Stimulated activated CD4-positive, alpha-beta T cell treated with anti-CD3 and anti-CD28 coated beads, TNF-alpha, amount 100 ng/mL, for 48 hours (primary cell): ENCODE data around the gene GLYAT.
"Not testable (repeated sequence)": the region's sequence is repeated elsewhere in the genome, so short reads cannot be mapped to it uniquely, and the experiment has no call there.

Experiments
- DNase-seq, 3 donors: peaks; one replicate each; pipeline ENCODE4 v3.0.0-alpha.2; 2020; ENCODE audit warnings: low read depth in 3 of 3

The GLYAT gene

DNA sequence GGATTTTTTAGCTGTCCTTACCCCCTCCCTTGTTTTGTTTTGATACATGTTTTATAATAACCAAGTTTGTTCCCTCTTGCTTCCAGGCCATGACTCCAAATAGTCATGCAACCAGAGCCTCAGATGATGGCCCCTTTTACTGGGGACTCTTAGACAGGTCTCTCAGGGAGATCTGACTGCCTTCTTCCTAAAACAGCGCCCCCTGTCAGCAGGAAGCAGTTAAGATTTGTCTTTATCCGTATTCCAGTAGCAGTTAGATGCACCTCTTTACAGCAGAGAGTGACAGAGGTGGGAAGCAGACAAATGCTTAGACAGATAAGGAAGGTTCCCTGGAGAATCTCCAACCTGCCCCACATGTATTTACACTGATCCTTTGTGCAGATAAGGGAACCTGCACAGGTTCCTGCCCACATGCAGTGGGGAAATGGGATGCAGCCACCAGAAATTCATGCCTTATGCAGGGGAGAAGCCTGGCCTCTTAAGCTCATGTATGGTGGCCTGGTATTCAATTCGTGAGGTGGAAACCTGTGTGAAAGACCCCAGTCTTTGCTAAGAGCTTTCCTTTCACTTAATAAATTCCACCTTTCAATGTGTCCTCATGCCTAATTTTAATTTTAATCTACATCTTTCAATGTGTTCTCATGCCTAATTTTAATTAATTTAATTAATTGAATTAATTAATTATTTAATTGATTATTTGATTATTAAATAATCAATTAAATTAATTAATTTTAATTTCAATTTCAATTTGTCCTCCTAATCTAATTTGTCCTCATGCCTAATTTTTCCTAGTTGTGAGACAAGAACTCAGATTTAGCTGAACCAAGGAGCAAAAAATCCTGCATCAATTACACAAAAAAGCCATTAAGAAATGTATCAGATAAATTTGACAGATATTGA is 11.5 kb upstream of the GLYAT start:
- DNase-seq, result no peak

DNA sequence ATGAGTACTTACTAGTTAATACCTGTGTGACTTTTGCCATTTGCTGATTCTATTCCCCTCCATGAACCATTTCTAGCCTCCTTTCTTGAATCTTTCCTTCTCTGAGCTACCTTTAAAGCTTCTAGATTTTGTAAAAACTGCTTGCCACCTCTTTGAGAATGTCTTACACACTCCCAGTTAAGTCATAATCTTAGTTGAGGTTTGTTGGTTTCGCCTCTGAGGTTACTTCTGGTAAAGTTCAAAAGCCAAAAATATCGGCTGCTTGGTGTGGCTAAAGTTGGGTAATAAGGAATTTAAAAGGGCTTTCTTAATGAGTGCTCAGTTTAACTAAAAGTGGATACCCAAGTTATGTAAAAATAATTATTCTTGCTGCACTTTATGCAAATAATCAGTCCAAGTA is 10.4 kb upstream of the GLYAT start:
- no peak for DNase-seq

DNA sequence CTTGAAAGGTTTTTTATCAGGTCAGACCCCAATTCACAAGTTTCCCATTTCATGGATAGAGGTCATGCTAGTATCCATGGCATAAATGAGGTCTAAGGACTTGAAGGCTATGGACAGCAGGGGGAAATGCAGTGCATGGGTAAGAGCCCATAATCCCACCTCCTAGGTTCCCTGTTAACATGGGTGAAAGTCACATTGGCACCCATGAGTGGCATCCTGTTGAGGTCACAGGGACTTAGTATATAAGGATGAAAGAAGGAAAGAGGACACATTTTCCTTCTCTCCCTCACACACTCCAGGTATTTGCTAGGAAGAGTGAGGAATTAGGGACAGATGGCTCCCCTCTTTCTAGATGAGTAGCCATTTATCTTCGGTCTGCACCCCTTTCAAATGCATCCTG is 9.4 kb upstream of the GLYAT start:
- DNase-seq, result no peak

DNA sequence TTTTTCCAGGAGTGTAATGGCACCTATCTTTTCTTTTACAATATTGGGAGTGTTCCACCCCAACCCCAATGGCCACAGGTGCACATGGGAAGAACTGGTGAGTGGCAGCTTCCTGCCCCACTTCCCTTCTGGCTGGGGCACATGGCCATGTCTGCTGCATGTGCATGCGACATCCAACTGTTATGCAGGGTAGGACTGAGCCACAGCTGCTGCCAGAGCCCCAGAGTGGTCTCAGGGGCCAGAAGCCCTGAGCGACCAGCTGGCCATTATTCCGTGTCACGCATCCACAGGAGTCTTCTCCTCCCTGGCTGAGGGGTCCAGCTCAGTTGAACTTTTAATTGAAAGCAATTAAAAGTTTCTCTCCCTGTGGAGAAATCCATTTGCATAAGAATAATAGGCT is 8.7 kb upstream of the GLYAT start:
- DNase-seq, result no peak

DNA sequence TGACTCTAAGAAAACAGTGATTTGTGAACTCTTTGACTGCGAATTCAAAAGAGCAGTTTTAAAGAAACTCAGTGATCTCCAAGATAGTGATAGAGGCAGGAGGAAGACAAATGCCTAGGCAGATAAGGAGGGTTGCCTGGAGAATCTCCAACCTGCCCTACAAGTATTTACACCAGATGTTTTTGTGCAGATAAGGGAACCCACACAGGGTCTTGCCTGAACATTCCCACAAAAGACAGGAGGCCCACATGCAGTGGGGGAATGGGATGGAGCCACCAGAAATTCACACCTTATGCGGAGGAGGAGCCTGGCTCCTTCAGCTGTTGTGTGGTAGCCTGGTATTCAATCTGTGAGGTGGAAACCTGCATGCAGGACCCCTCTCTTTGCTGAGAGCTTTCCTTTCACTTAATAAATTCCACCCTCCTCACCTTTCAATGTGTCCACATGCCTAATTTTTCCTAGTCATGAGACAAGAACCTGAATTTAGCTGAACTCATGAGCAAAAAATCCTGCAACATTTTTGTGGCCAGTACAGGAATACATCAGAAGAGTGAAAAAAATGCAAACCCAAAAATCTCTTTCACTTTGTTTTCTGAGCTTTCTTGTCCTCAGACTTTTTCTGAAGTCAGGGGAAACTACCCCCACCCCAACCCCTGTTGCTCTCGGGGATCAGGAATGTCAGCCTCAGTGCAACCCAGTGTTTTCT is 8.1 kb upstream of the GLYAT start:
- no peak for DNase-seq

DNA sequence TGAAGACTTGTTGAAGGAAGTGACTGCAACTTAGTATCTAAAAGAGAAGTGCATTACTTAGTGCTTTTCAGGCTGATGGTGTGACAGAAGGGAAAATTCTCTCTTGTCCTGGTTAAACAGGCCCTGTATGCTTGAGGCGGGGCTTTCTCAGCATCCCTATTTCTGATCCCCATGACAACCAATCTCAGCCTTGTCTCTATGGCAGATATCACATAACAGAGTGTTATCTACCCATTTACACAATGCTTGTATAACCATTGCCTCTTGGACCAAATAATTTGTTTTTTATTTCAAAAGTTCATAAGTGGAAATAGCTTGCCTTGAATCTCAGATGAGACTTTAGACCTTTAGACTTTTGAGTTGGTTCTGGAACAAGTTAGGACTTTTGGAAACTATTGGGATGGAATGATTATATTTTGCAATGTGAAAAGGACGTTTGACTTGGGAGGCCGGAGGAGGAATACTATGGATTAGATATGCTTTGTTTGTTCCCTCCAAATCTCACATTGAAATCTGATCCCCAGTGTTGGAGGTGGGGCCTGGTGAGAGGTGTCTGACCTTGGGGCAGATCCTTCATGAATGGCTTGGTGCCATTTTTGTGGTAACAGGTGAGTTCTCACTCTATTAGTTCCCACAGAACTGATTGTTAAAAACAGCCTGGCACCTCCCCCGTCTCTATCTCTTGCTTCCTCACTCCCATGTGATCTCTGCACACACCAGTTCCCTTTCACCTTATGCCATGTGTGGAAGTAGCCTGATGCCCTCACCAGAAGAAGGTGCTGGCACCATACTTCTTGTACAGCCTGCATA is 3.1 kb upstream of the GLYAT start:
- DNase-seq, result no peak

DNA sequence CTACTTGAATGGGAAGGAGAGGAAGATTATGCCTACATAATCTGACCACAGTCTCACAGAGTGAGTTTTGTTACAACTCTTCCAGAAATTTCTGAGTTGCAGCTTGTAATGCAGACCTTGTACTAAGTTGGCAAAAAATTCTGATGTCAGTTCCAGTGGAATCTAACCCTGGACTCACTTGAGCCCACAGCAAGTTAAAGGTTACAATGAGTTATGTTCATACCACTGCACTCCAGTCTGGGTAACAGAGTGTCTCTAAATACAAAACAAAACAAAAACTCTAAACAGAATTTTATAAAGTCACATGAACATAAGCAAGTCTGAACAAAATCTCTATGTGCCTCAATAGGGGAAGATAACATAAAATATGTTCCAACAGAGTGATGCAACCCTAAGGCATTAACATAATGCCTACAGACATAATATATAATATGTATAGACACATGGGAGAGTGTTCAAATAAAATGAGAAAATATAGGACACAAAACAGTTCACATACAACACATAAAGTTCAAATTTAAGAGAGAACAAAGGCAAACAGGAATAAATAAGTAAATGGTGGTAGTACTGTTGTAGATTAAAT is 1.1 kb downstream of the GLYAT start:
- DNase-seq, result no peak

DNA sequence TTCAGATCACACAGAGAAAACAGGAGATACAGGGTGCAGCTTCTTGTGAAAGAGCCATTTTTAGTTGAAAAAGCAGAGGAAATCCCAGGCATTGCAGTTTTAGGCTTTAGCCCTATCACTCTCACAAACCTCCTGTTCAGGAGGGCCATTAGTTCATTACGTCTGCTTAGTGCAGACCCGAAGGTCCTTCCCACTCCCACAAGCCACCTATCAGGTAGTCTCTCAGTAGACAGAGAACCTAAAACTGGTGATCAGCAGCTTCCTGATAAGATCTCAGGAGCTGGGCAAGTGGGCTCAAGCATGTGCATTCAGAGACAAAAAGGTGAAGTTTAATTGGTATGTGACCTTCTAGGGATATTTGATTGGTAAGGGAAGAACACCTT is 4.3 kb downstream of the GLYAT start:
- DNase-seq, result no peak

DNA sequence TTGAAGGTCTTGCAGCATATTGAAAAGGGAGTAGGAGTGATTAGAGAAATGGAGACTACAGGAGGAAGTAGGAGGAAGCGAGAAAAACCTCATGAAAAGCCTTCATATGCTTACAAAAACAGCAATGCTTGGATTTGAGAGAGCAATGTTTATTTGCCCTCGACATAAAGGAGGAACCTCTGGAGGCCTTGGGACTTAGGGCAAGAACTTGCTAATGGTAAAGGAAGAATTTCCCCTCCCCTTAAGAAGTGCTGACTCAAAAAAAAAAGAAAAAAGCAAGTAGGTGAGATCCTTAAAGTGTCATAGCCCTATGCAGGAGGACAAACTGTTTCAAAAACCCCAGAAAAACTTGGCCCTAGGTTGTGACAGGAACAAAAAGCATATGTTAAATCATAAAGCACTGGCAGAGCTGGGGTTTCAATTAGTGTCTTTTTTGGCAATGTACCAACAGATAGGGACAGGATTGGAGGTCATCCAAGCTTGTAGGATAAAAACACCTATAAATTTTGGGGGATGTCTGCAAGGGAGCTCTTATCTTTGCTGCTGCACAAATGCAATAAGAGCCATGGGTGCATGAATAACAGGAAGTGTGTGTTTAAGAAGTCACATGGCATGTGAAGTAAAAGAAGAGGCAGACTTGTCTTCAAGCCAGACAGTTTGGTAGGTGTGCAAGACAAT is 4.9 kb downstream of the GLYAT start:
- DNase-seq, result no peak

DNA sequence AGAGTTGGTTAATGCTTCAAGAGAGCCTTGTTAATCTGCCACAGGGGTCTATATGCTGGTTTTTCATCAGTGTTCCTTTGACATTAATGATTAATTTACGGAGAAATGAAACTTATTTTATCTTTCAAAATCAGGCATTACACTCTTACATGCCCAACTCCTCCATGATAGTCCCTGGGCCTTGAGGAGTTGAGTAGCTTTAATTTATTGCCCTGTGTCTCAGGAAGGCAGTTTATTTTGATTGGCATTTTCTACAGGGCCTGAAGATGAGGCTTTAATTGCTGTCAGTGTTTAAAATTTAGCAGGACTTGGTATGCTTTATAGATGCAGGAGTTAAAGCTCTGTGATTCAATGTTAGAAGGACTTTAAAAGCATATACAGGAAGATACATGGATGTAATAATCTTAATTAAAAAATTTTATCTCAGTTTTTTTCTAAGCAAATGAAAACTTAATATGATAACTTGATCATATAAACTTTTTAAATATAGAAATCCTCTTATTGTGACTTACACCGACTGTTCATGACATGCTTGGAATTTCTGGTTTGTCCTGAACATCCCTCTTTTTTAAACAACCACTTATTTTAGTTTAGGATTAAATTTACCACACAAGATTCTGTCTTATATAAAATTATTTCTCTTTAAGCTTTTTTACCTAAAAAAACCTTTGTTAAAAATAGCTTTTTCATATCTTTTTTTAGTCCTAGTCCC is 12.2 kb downstream of the GLYAT start:
- no peak for DNase-seq

DNA sequence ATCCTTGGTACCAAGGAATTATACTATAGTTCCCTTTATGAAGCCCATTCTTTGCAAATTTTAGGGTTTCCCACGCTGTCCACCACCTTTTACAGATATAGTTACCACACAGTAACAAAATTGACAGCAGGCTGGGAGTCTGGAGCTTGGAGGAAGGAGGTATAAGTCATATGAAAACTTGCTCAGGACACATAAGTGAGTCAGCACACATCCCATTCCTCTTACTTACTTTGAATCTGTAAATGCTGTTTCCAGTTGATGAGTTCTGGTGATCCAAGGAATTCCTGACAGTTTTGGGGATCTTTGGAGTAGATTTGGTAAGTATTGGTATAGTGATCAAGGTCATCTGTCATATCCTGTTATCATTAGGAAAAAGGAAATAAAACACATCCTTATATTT is 19.2 kb downstream of the GLYAT start:
- DNase-seq, result no peak

DNA sequence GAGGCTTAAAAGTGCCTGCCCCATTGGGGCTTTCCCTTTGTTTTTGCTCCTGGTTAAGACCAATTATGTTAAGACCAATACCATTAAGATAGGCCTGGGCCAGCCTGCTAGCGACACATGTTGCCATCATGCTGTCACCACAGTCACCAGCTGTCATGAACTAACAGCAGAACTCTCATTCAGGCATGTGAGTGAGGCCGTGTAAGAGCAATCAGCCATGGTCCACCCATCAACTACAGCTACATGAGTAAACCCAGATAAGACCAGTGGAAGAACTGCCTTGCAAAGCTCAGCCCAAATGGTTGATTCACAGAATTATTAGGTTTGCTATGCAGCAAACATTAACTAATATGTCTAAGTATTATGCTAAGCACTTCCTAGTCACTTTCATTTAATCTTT is 19.9 kb downstream of the GLYAT start:
- DNase-seq, result no peak

DNA sequence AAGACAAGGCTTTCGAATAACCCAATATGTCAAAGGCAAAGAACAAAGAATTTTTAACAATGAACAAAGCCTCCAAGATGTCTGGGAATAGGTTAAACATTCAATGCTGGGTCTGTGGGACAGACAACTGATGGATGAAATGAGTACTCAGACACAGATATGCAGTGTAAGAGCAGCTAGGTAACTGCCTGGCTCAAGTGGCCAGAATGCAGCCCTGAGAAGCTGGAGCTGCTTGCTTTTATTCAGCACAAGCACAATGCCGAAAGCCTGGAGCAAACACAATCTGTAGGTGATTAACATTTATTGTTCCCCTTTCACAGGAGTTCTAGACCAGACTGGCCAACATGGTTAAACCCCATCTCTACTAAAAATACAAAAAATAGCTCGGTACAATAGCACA is 24.0 kb downstream of the GLYAT start:
- DNase-seq, result no peak

DNA sequence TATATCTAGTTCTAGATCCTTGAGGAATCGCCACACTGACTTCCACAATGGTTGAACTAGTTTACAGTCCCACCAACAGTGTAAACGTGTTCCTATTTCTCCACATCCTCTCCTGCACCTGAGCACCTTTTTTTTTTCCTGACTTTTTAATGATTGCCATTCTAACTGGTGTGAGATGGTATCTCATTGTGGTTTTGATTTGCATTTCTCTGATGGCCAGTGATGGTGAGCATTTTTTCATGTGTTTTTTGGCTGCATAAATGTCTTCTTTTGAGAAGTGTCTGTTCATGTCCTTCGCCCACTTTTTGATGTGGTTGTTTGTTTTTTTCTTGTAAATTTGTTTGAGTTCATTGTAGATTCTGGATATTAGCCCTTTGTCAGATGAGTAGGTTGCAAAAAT is 34.9 kb downstream of the GLYAT start:
- not testable (repeated sequence) for DNase-seq

DNA sequence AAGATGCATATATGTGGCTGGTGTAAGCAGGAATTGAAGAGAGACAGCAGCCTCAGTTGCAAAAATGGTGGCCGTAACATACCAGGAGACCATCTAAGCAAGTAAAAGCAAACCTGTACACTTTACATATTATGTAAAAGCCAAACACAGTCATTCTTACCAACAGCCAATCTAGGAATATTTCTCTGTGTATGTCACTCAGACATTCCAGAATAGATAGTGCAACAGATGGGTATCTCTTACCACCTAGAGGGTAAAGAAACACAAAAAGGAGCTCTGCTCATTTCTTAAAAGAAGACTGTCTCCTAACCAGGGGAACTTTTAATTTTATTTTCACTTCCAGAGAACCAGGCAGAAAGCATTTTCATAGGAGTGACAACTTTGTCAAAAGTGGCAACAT is 38.7 kb downstream of the GLYAT start:
- DNase-seq, result no peak

DNA sequence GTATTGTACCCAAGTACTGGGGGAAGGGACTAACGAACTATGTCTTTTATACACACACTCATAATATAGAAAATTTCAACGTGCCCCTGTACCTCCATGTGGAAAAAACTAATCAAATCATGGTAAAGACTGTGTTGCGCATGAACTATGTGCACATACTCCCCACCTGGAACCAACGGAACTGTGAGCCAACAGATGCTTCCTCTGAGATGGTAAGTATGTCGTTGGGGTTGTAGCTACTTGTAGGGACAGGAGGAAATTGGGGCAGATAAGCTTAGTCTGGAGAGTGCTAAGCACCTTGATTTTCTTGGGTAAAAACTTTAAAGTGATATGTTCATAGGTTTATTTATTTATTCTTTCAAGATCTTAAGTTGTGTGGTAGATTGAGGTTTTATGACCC is 40.1 kb downstream of the GLYAT start:
- no peak for DNase-seq

DNA sequence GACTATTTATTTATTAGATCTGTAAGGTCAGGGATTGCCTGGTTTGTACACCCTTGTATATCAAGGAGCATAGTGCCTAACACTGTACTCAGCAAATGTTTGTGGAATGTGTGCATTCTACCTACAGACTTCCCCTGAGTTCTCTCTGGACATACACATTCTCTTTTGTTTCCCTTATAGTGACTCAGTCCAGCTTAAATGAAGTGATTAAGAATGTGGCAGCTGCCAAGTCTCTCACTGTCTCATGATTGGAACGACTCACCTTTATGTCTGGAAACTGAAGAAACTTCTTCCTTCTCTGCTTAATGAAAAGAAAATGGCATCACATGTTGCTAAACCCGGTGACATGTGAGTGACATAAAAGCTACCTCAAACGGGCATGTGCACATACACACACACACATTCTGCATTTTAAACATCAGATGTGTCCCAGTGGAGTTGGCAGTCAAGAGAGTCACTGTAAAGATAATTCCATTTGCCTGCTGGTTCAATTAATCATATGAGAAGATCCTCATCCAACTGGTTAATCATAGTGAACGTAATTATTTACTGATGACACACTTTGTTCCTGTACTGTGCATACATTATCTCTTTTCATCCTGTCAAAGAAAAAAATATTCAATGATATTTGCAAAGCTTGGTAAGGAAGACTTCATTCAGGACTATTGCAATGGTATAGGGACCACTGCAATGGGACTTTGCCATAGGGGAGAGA is 42.8 kb downstream of the GLYAT start:
- no peak for DNase-seq

DNA sequence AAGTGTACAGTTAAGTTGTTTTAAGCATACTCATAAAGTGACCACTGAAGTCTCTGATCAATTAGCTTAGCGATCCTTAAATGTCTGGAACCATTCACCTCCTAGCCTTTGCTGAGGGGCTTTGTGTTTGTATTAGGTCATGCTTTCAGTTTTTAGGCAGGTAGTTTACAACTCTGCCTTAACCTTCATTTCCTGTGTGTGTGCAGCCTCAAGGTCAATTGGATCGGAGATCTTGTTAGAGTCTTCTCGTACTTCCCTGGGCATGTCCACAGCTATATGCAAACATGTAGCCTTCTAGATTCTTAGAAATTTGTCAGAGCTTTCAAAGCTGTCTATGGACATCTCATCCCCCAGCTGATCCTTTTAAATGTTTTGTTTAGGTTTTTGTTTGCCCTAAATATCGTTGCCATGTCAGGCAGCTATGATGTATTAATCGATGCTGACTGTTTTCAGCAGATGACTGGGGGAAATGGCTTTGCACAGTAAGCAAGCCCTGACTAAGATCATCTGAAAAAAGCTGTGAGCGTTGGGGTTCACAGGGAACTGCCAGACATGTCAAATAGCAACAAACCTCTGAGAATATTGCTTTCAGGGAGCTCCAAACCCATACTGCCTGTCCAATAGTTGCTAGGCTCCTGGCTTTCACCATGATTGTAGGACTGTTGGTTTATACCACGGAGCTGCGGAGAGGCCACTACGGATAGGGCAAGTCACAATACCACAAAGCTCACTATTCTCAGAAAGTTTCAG is 45.6 kb downstream of the GLYAT start:
- no peak for DNase-seq

DNA sequence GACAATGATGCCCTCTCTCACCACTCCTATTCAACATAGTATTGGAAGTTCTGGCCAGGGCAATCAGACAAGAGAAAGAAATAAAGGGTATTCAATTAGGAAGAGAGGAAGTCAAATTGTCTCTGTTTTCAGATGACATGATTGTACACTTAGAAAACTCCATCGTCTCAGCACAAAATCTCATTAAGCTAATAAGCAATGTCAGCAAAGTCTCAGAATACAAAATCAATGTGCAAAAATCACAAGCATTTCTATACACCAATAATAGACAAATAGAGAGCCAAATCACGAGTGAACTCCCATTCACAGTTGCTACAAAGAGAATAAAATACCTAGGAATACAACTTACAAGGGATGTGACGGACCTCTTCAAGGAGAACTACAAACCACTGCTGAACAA is 49.1 kb downstream of the GLYAT start:
- DNase-seq, result not testable (repeated sequence)

DNA sequence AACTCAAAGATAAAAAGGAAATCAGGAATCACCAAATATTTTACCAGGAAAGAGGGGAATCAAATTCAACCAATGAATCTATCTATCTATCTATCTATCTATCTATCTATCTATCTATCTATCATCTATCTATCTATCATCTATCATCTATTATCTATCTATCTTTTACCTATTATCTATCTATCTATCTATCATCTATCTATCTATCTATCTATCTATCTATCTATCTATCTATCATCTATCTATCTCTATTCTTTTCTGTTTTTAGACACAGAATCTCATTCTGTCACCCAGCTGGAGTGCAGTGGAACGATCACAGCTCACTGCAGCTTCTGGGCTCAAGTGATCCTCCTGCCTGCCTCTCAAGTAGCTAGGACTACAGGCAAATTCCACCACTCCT is 54.2 kb downstream of the GLYAT start:
- DNase-seq, result not testable (repeated sequence)
